CD14-positive monocyte (primary cell): ENCODE data around the gene LTBP3. TPM values are rescaled to one million over a fixed set of nuclear protein-coding genes. Genes with fewer than 3 reads are reported as not detected.
A peak's percentile ranks its signal among the peaks of the same experiment; 100 is the strongest.

ENCODE experiments used
- DNase-seq, 3 donors: peaks; one replicate each; pipeline ENCODE4 v3.0.0-alpha.2; 2011 to 2022
- H2AFZ ChIP-seq: 2 replicates; pipeline ENCODE4 v1.6.0; 2012; ENCODE audit warnings: mild to moderate bottlenecking, low read depth, low read length, inconsistent platforms; ENCODE audit not compliant: insufficient read depth, poor library complexity, severe bottlenecking
- H3K27ac ChIP-seq, 2 donors: 1 replicate in 1 of 2; 2 replicates in 1 of 2; pipeline ENCODE4 v1.5.1; 2012 to 2013; ENCODE audit warnings: low read length in 2 of 2, control low read depth in 1 of 2, inconsistent platforms in 1 of 2, low read depth in 1 of 2, mild to moderate bottlenecking in 1 of 2
- H3K27me3 ChIP-seq, 2 donors: one replicate each; pipeline versions ENCODE4 v1.6.0 to v1.6.1; 2011 to 2013; ENCODE audit warnings: low read length in 2 of 2; ENCODE audit not compliant: control insufficient read depth in 2 of 2, insufficient read depth in 2 of 2
- H3K36me3 ChIP-seq, 2 donors: replicated peaks in 1 of 2; 1 replicate in 1 of 2; 2 replicates in 1 of 2; pipeline versions ENCODE4 v1.5.1 to v1.6.1; 2012 to 2013; ENCODE audit warnings: low read length in 2 of 2, control low read depth in 1 of 2, inconsistent platforms in 1 of 2, mild to moderate bottlenecking in 1 of 2; ENCODE audit not compliant: insufficient read depth in 2 of 2, control insufficient read depth in 1 of 2
- H3K4me1 ChIP-seq, 2 donors: 1 replicate in 1 of 2; 2 replicates in 1 of 2; pipeline versions ENCODE4 v1.5.1 to v1.6.1; 2012 to 2013; ENCODE audit warnings: low read length in 2 of 2, control low read depth in 1 of 2, inconsistent platforms in 1 of 2, mild to moderate bottlenecking in 1 of 2, moderate library complexity in 1 of 2; ENCODE audit not compliant: insufficient read depth in 2 of 2, control insufficient read depth in 1 of 2
- H3K4me2 ChIP-seq: replicated peaks from 2 replicates; pipeline ENCODE3; 2012; ENCODE audit warnings: low read length, moderate library complexity, mild to moderate bottlenecking; ENCODE audit not compliant: poor library complexity, severe bottlenecking; ENCODE audit errors: extremely low read depth
- H3K4me3 ChIP-seq, 3 experiments: fragments of 200-600 bp in 1 of 3; sonication (generic) in 1 of 3; replicated peaks in 1 of 3; 1 replicate in 2 of 3; 2 replicates in 1 of 3; pipeline ENCODE4 v1.5.1; 2011 to 2013; ENCODE audit warnings: low read length in 3 of 3, mild to moderate bottlenecking in 3 of 3, control low read depth in 2 of 3, low read depth in 2 of 3, inconsistent platforms in 1 of 3, moderate library complexity in 1 of 3
- H3K79me2 ChIP-seq: 2 replicates; pipeline ENCODE4 v1.6.0; 2012; ENCODE audit warnings: mild to moderate bottlenecking, control low read depth, inconsistent platforms, low read length, moderate library complexity; ENCODE audit not compliant: insufficient read depth
- H3K9ac ChIP-seq: 2 replicates; pipeline ENCODE4 v1.6.0; 2017; ENCODE audit warnings: low read length, mild to moderate bottlenecking; ENCODE audit not compliant: insufficient read depth, poor library complexity, severe bottlenecking
- H3K9me3 ChIP-seq, 2 donors: replicated peaks in 1 of 2; 1 replicate in 1 of 2; 2 replicates in 1 of 2; pipeline versions ENCODE4 v1.5.1 to v1.6.1; 2012 to 2013; ENCODE audit warnings: low read length in 2 of 2, control low read depth in 1 of 2; ENCODE audit not compliant: control insufficient read depth in 1 of 2, insufficient read depth in 1 of 2
- H4K20me1 ChIP-seq: 2 replicates; pipeline ENCODE4 v1.6.0; 2012; ENCODE audit warnings: mild to moderate bottlenecking, low read length, control low read depth, moderate library complexity; ENCODE audit not compliant: insufficient read depth
- H3K27ac Mint-ChIP-seq, 7 donors: one replicate each; pipeline ENCODE4 v1.8.0; 2020; ENCODE audit warnings: mild to moderate bottlenecking in 7 of 7, mixed read lengths in 7 of 7, moderate library complexity in 6 of 7, inconsistent platforms in 2 of 7
- H3K27me3 Mint-ChIP-seq, 3 donors: one replicate each; pipeline ENCODE4 v1.8.0; 2021 to 2022; ENCODE audit warnings: low read depth in 3 of 3, mild to moderate bottlenecking in 3 of 3, mixed read lengths in 3 of 3, moderate library complexity in 3 of 3, inconsistent platforms in 1 of 3
- H3K36me3 Mint-ChIP-seq, 2 donors: one replicate each; pipeline ENCODE4 v1.8.0; 2020; ENCODE audit warnings: mixed read lengths in 2 of 2, inconsistent platforms in 1 of 2, mild to moderate bottlenecking in 1 of 2
- H3K4me1 Mint-ChIP-seq: one replicate; pipeline ENCODE4 v1.8.0; 2020; ENCODE audit warnings: mild to moderate bottlenecking, mixed read lengths
- H3K4me3 Mint-ChIP-seq, 2 donors: one replicate each; pipeline ENCODE4 v1.8.0; 2020; ENCODE audit warnings: mild to moderate bottlenecking in 2 of 2, mixed read lengths in 2 of 2, moderate library complexity in 1 of 2
- H3K9me3 Mint-ChIP-seq, 7 donors: one replicate each; pipeline ENCODE4 v1.8.0; 2020 to 2022; ENCODE audit warnings: mixed read lengths in 7 of 7, mild to moderate bottlenecking in 6 of 7, moderate library complexity in 6 of 7, inconsistent platforms in 2 of 7
- WGBS: methylation state at CpG from one replicate; pipeline ENCODE4 v1.1.5; 2013; ENCODE audit warnings: missing lambda C conversion rate; ENCODE audit not compliant: insufficient coverage; 5-methylcytosine and 5-hydroxymethylcytosine counted together
- intact Hi-C, 2 donors: fragments of 100-400 bp; cut with micrococcal nuclease; formaldehyde crosslinking; loops; one replicate each; pipeline versions ENCODE4 v1.15.0 to v1.15.1; 2023
- polyA plus RNA-seq, 3 donors: library from polyadenylated mRNA; depleted of rRNA in 1 of 3; unstranded in 2 of 3; stranded (reverse) in 1 of 3; fragments of 300-500 nt in 2 of 3; fragments of >200 nt in 1 of 3; fragmentation: Illumina TruSeq in 2 of 3; gene quantifications; 1 replicate in 2 of 3; 2 replicates in 1 of 3; pipeline ENCODE4 v1.2.3, GENCODE V29; 2012 to 2021
- TF ChIP-seq, protein P1 (sequence below): fragments of 200-600 bp; IDR thresholded peaks from one replicate; pipeline ENCODE4 v1.8.0; 2022; ENCODE audit warnings: antibody characterized with exemption, mild to moderate bottlenecking

The LTBP3 gene
- polyA plus RNA-seq, 3 donors, result 3.4 to 19.4 (median 4.6) TPM

DNA sequence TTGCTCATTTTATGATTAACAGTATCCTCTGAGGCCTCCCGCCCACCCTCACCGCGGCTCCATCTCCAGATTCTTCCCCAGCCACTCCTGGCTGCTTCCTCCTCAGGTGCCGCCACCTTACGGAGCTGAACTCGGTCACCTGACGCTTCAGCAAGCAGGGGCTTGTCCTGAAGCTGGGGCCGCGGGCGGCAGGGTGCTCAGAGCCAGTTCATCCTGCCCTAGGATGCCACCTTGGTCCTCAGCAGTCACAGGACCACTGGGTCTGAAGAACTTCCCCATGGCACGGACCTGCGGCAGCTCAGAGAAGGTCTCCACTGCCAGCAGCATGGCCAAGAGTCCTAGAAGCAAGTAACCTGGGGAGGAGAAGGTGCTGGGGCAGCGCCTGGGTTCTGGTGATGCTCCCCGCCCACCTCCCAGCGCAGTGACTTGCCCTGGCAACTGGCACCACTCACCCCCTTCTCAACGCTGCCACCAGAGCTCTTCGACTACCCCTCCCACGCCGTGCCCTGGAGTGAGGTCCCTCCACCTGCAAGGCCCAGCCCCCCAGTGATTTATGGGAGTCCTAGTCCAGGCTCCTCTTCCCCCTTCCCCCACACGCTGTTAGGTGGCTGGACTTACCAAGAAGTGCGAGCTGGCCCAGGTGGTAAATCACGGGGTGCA lies 34.8 kb upstream of the LTBP3 start:
- Histone ChIP-seq H3K4me2 (no peak overlapping the region), H3K9ac (no peak overlapping the region), H3K4me1 (peaks cover 34 to 52% of the 10 kb centered on the region in 2 donors), H2AFZ (no peak overlapping the region), H3K36me3 (peaks cover 52 to 57% of the 10 kb centered on the region in 2 donors), H3K27ac (no peak overlapping the region), H4K20me1 (peaks cover 96% of the 10 kb centered on the region), H3K79me2 (peaks cover 23% of the 10 kb centered on the region), H3K27me3 (no peaks in the 10 kb centered on the region), H3K9me3 (no peaks in the 10 kb centered on the region), H3K4me3 (no peak overlapping the region)
- no peak for DNase-seq
- TF ChIP-seq, protein P1, sequence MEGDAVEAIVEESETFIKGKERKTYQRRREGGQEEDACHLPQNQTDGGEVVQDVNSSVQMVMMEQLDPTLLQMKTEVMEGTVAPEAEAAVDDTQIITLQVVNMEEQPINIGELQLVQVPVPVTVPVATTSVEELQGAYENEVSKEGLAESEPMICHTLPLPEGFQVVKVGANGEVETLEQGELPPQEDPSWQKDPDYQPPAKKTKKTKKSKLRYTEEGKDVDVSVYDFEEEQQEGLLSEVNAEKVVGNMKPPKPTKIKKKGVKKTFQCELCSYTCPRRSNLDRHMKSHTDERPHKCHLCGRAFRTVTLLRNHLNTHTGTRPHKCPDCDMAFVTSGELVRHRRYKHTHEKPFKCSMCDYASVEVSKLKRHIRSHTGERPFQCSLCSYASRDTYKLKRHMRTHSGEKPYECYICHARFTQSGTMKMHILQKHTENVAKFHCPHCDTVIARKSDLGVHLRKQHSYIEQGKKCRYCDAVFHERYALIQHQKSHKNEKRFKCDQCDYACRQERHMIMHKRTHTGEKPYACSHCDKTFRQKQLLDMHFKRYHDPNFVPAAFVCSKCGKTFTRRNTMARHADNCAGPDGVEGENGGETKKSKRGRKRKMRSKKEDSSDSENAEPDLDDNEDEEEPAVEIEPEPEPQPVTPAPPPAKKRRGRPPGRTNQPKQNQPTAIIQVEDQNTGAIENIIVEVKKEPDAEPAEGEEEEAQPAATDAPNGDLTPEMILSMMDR, result no peak
- Mint-ChIP-seq H3K4me3 (no peak overlapping the region), H3K36me3 (peaks cover 34 to 70% of the 10 kb centered on the region in 2 donors), H3K27ac (peak overlapping the region in 4 of 7 donors; percentile 10 to 75 (median 20)), H3K4me1 (peaks cover 44% of the 10 kb centered on the region), H3K27me3 (no peaks in the 10 kb centered on the region), H3K9me3 (no peaks in the 10 kb centered on the region)
- 80% methylated on average over 19 of the region's 22 CpGs for WGBS
- intact Hi-C loops, result no loop called here

- no peak overlapping the region for H3K27ac Mint-ChIP-seq
- Histone ChIP-seq H3K4me2 (no peak overlapping the region), H3K79me2 (peaks cover 27% of the 10 kb centered on the region), H2AFZ (no peak overlapping the region), H3K9ac (no peak overlapping the region), H3K36me3 (peaks cover 46 to 49% of the 10 kb centered on the region in 2 donors), H3K4me3 (no peak overlapping the region), H3K9me3 (no peaks in the 10 kb centered on the region), H3K4me1 (peaks cover 42 to 60% of the 10 kb centered on the region in 2 donors), H3K27ac (no peak overlapping the region), H4K20me1 (peaks cover 97% of the 10 kb centered on the region), H3K27me3 (no peaks in the 10 kb centered on the region)
- TF ChIP-seq, protein P1, result no peak
- H3K4me1 Mint-ChIP-seq, result peaks cover 52% of the 10 kb centered on the region
- 92% methylated on average over 106 of the region's 106 CpGs for WGBS
- H3K4me3 Mint-ChIP-seq, result no peak overlapping the region
- H3K9me3 Mint-ChIP-seq, result no peaks in the 10 kb centered on the region
- no peak for DNase-seq
- peaks cover 28 to 66% of the 10 kb centered on the region in 2 donors for H3K36me3 Mint-ChIP-seq
- intact Hi-C loops, result no loop called here
- no peaks in the 10 kb centered on the region for H3K27me3 Mint-ChIP-seq
Measured at GRCh38 chr11:65591939-65592857, 34.0 kb upstream of the LTBP3 start.
